A549 (cell line): Measurements from ENCODE around the gene TARDBP. TPM values are rescaled to one million over a fixed set of nuclear protein-coding genes. Genes with fewer than 3 reads are reported as not detected.

Experiments
- ATAC-seq, 2 experiments: fragments of 200-7000 bp in 1 of 2; fragments of >200 bp in 1 of 2; cut with Nextera tagmentation in 1 of 2; cut with Tn5 transposase in 1 of 2; 3 replicates each; pipeline versions ENCODE4 v1.8.0 to v1.9.1; 2018 to 2020; ENCODE audit warnings: mild to moderate bottlenecking in 1 of 2, moderate library complexity in 1 of 2
- CTCF ChIA-PET: fragments of 300-600 bp; sonication (Branson Sonifier 250); formaldehyde crosslinking; extraction: SDS; loops from one replicate; lab custom pipeline; 2021; ENCODE audit warnings: antibody characterized with exemption, inconsistent platforms; lab: Yijun Ruan, JAX
- POLR2A ChIA-PET: fragments of 350-600 bp; formaldehyde crosslinking; extraction: SDS; loops from one replicate; lab custom pipeline; 2021; ENCODE audit warnings: antibody characterized with exemption, inconsistent platforms; lab: Yijun Ruan, JAX
- DNase-seq, 2 experiments: peaks; one replicate each; pipeline versions ENCODE4 v3.0.0 to v3.0.0-alpha.2; 2011 to 2016; ENCODE audit warnings: low read depth in 1 of 2, low spot score in 1 of 2
- FAIRE-seq: peaks from 2 replicates; lab custom pipeline; 2011; peaks lifted over from hg19 to GRCh38; lab: Jason Lieb, UNC
- H3K27ac ChIP-seq, 2 experiments: fragments of >200 bp; sonication (Bioruptor Twin); formaldehyde crosslinking; 3 replicates each; pipeline ENCODE4 v1.5.1; 2016 to 2017
- H3K4me1 ChIP-seq: fragments of >200 bp; sonication (Bioruptor Twin); formaldehyde crosslinking; 3 replicates; pipeline ENCODE4 v1.6.1; 2016
- H3K4me2 ChIP-seq: fragments of >200 bp; sonication (Bioruptor Twin); formaldehyde crosslinking; 3 replicates; pipeline ENCODE4 v1.6.1; 2016
- H3K4me3 ChIP-seq: fragments of >200 bp; sonication (Bioruptor Twin); formaldehyde crosslinking; 3 replicates; pipeline ENCODE4 v1.5.1; 2016
- H3K9me3 ChIP-seq: fragments of >200 bp; sonication (Bioruptor Twin); formaldehyde crosslinking; 3 replicates; pipeline ENCODE4 v1.6.1; 2016
- CBX2 ChIP-seq: fragments of 200-600 bp; sonication (generic); IDR thresholded peaks from 2 replicates; pipeline ENCODE4 v1.6.1; 2016; ENCODE audit warnings: low read depth, mild to moderate bottlenecking, borderline replicate concordance
- CHD2 ChIP-seq: fragments of 150-350 bp; IDR thresholded peaks from 2 replicates; pipeline ENCODE4 v1.6.1; 2014; ENCODE audit warnings: low read length; ENCODE audit not compliant: partially characterized antibody
- ESRRA ChIP-seq: fragments of 150-350 bp; IDR thresholded peaks from 2 replicates; pipeline ENCODE4 v1.6.1; 2014; ENCODE audit warnings: mild to moderate bottlenecking, low read length, borderline replicate concordance
- FOSB ChIP-seq: fragments of 250-450 bp; sonication (Bioruptor Pico); IDR thresholded peaks from 2 replicates; pipeline ENCODE4 v1.5.0; 2020; ENCODE audit warnings: mild to moderate bottlenecking, moderate library complexity
- FOSL2 ChIP-seq, 2 experiments: fragments of 450-650 bp in 1 of 2; fragments of >200 bp in 1 of 2; sonication (Bioruptor Twin) in 1 of 2; formaldehyde crosslinking; IDR thresholded peaks; 2 replicates each; pipeline versions ENCODE4 v1.5.0 to v1.6.1; 2016 to 2020; ENCODE audit warnings: mild to moderate bottlenecking in 1 of 2, moderate library complexity in 1 of 2
- HDAC2 ChIP-seq: fragments of 200-600 bp; sonication (generic); IDR thresholded peaks from 2 replicates; pipeline ENCODE4 v1.6.1; 2016
- HEYL ChIP-seq: fragments of 250-450 bp; sonication (Bioruptor Pico); IDR thresholded peaks from 2 replicates; pipeline ENCODE4 v1.8.0; 2021; ENCODE audit warnings: mild to moderate bottlenecking, moderate library complexity
- HOXB13 ChIP-seq: fragments of 250-450 bp; sonication (Bioruptor Pico); IDR thresholded peaks from 2 replicates; pipeline ENCODE4 v1.5.0; 2020; ENCODE audit warnings: low read depth, mild to moderate bottlenecking, moderate library complexity
- JUN ChIP-seq, 2 experiments: fragments of >200 bp; sonication (Bioruptor Twin); formaldehyde crosslinking; IDR thresholded peaks; 2 replicates in 1 of 2; 3 replicates in 1 of 2; pipeline ENCODE4 v1.6.1; 2016 to 2017
- MAFK ChIP-seq: fragments of 450-650 bp; IDR thresholded peaks from 2 replicates; pipeline ENCODE4 v1.6.1; 2014; ENCODE audit not compliant: partially characterized antibody
- NPAS2 ChIP-seq: fragments of 250-450 bp; sonication (Bioruptor Pico); IDR thresholded peaks from 2 replicates; pipeline ENCODE4 v1.8.0; 2022; ENCODE audit warnings: mild to moderate bottlenecking, moderate library complexity, borderline replicate concordance
- POLR2A ChIP-seq: IDR thresholded peaks from 2 replicates; pipeline ENCODE4 v1.6.1; 2012; ENCODE audit warnings: mild to moderate bottlenecking, low read length
- RAD21 ChIP-seq, 2 experiments: fragments of >200 bp in 1 of 2; sonication (Bioruptor Twin) in 1 of 2; formaldehyde crosslinking in 1 of 2; IDR thresholded peaks in 1 of 2; conservative IDR thresholded peaks in 1 of 2; 2 replicates in 1 of 2; 3 replicates in 1 of 2; pipeline ENCODE4 v1.6.1; 2012 to 2018; ENCODE audit warnings: inconsistent platforms in 1 of 2
- RNF2 ChIP-seq: fragments of 200-600 bp; sonication (generic); IDR thresholded peaks from 2 replicates; pipeline ENCODE4 v1.6.1; 2016; ENCODE audit warnings: low read depth, mild to moderate bottlenecking, antibody characterized with exemption, moderate library complexity, borderline replicate concordance
- SMC3 ChIP-seq: fragments of >200 bp; sonication (Bioruptor Twin); formaldehyde crosslinking; IDR thresholded peaks from 3 replicates; pipeline ENCODE4 v1.6.1; 2018; ENCODE audit warnings: inconsistent platforms
- TFCP2L1 ChIP-seq: fragments of 250-450 bp; sonication (Bioruptor Pico); IDR thresholded peaks from 2 replicates; pipeline ENCODE4 v1.5.0; 2021; ENCODE audit warnings: mild to moderate bottlenecking
- TP53 ChIP-seq: fragments of 250-450 bp; sonication (Bioruptor Pico); IDR thresholded peaks from 2 replicates; pipeline ENCODE4 v1.5.0; 2021; ENCODE audit warnings: mild to moderate bottlenecking, moderate library complexity
- WGBS: methylation state at CpG from one replicate; pipeline ENCODE4 v1.1.6; 2017; ENCODE audit errors: missing lambda C conversion rate; 5-methylcytosine and 5-hydroxymethylcytosine counted together
- polyA plus RNA-seq, 4 experiments: library from polyadenylated mRNA; depleted of rRNA in 3 of 4; stranded (reverse); fragments of >200 nt; fragmentation: RNase III in 1 of 4; extraction: RNeasy Plus Mini Kit Qiagen cat#74134 plus additional on column Dnase treatment in 1 of 4; gene quantifications; 2 replicates in 3 of 4; 3 replicates in 1 of 4; pipeline ENCODE4 v1.2.3, GENCODE V29; 2011 to 2017
- TF ChIP-seq, protein P1 (sequence below): fragments of >200 bp; sonication (Bioruptor Twin); formaldehyde crosslinking; IDR thresholded peaks from 3 replicates; pipeline ENCODE4 v1.5.1; 2016
- TF ChIP-seq, protein P2 (sequence below): fragments of 200-600 bp; sonication (generic); IDR thresholded peaks from 2 replicates; pipeline ENCODE4 v1.6.1; 2016; ENCODE audit warnings: antibody characterized with exemption, mild to moderate bottlenecking, moderate library complexity

Gene TARDBP
- polyA plus RNA-seq, 2 of the 4 experiments (the other 2 are of a cell fraction): 264 to 299 TPM

DNA sequence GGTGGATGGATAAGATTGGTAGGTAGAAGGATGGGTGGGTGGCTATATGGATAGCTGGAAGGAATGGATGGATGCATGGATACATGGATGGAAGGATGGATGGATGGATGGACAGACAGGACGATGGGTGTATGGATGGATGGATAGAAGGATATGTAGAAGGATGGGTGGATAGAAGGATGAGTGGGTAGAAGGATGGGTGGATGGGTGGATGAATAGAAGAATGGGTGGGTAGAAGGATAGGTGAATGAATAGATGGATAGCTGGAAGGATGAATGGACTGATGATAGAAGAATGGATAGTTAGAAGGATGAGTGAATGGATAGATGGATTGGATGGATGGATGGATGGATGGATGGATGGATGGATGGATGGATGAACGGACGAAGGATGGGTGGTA lies 29.6 kb downstream of the TARDBP start:
- ATAC-seq (no peak), FAIRE-seq (no peak), DNase-seq (no peak)
- CTCF ChIA-PET: no interaction called here
- no peaks in the 10 kb centered on the region for H3K4me1 ChIP-seq
- no peak overlapping the region for H3K4me3 ChIP-seq
- POLR2A ChIA-PET: no interaction called here
- H3K9me3 ChIP-seq: no peaks in the 10 kb centered on the region
- WGBS: 49% methylated on average over 3 of the region's 3 CpGs
- TF ChIP-seq RAD21 (conservative IDR thresholded peaks at IDR 0.05 in 1 of 2, IDR thresholded peaks at IDR 0.05 in 1 of 2) (no peak), HOXB13 (CRISPR knock-in tag) (no peak), CBX2 (no peak), FOSB (CRISPR knock-in tag) (no peak), MAFK (no peak), TFCP2L1 (no peak)
- TF ChIP-seq, protein P1, sequence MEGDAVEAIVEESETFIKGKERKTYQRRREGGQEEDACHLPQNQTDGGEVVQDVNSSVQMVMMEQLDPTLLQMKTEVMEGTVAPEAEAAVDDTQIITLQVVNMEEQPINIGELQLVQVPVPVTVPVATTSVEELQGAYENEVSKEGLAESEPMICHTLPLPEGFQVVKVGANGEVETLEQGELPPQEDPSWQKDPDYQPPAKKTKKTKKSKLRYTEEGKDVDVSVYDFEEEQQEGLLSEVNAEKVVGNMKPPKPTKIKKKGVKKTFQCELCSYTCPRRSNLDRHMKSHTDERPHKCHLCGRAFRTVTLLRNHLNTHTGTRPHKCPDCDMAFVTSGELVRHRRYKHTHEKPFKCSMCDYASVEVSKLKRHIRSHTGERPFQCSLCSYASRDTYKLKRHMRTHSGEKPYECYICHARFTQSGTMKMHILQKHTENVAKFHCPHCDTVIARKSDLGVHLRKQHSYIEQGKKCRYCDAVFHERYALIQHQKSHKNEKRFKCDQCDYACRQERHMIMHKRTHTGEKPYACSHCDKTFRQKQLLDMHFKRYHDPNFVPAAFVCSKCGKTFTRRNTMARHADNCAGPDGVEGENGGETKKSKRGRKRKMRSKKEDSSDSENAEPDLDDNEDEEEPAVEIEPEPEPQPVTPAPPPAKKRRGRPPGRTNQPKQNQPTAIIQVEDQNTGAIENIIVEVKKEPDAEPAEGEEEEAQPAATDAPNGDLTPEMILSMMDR: no peak
- no peak overlapping the region for H3K4me2 ChIP-seq
- H3K27ac ChIP-seq: no peak overlapping the region

DNA sequence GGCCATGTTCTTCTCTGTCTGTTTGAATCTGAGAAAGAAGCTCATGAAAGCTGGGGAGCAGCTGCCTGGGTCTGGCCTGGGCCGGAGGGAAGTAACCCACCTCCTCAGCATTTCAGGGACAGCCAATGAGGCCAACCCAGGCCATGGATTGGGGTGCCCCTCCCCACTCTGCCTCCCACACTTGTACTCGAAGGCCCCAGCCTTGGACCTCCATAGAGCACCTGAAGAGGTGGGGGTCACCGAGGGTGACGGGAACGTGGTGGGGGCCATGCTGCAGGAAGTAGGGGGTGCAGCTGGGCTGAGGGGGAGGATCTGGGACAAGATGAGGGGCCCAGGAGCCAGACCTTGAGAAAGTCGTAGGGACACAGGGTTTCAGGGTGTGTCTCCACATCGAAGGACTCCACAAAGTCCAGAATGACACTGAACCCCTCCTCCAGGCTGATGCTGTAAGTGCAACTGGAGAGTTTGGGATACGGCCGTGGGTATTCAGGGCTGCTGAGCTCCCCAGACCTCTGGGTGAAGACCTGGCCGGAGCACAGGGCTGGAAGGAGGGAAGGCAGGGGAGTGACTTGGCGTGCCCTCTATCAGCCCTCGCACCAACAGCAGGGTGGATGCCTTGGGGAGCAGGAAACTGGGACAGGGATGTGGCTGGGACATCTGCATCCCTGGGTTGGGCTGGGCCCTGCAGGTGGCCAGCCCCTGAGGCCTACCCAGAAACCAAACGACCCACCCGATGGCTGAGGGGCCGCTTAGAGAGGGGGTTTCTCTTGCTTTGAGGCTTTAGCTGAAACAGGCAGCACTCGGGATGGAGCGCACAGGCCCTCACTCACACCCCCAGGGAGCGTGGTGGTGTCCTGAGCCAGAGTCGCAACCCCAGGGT lies 30.8 kb downstream of the TARDBP start:
- TF ChIP-seq TP53 (CRISPR knock-in tag): no peak
- TF ChIP-seq, protein P2, sequence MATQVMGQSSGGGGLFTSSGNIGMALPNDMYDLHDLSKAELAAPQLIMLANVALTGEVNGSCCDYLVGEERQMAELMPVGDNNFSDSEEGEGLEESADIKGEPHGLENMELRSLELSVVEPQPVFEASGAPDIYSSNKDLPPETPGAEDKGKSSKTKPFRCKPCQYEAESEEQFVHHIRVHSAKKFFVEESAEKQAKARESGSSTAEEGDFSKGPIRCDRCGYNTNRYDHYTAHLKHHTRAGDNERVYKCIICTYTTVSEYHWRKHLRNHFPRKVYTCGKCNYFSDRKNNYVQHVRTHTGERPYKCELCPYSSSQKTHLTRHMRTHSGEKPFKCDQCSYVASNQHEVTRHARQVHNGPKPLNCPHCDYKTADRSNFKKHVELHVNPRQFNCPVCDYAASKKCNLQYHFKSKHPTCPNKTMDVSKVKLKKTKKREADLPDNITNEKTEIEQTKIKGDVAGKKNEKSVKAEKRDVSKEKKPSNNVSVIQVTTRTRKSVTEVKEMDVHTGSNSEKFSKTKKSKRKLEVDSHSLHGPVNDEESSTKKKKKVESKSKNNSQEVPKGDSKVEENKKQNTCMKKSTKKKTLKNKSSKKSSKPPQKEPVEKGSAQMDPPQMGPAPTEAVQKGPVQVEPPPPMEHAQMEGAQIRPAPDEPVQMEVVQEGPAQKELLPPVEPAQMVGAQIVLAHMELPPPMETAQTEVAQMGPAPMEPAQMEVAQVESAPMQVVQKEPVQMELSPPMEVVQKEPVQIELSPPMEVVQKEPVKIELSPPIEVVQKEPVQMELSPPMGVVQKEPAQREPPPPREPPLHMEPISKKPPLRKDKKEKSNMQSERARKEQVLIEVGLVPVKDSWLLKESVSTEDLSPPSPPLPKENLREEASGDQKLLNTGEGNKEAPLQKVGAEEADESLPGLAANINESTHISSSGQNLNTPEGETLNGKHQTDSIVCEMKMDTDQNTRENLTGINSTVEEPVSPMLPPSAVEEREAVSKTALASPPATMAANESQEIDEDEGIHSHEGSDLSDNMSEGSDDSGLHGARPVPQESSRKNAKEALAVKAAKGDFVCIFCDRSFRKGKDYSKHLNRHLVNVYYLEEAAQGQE: no peak
- H3K4me1 ChIP-seq: no peaks in the 10 kb centered on the region
- H3K4me3 ChIP-seq: no peak overlapping the region
- CTCF ChIA-PET: interaction anchor here (1.6 kb wide), 1 partner anchor 602 kb away, joined by 4 read pairs; no protein-coding TSS in a partner anchor
- no peak for DNase-seq
- no peaks in the 10 kb centered on the region for H3K9me3 ChIP-seq
- POLR2A ChIA-PET: no interaction called here
- peak; percentile 15 to 21; a peak in 3 of 6 replicates for ATAC-seq
- no peak for FAIRE-seq
- H3K27ac ChIP-seq: no peak overlapping the region
- H3K4me2 ChIP-seq: no peak overlapping the region
- 60% methylated on average over 7 of the region's 19 CpGs for WGBS

DNA sequence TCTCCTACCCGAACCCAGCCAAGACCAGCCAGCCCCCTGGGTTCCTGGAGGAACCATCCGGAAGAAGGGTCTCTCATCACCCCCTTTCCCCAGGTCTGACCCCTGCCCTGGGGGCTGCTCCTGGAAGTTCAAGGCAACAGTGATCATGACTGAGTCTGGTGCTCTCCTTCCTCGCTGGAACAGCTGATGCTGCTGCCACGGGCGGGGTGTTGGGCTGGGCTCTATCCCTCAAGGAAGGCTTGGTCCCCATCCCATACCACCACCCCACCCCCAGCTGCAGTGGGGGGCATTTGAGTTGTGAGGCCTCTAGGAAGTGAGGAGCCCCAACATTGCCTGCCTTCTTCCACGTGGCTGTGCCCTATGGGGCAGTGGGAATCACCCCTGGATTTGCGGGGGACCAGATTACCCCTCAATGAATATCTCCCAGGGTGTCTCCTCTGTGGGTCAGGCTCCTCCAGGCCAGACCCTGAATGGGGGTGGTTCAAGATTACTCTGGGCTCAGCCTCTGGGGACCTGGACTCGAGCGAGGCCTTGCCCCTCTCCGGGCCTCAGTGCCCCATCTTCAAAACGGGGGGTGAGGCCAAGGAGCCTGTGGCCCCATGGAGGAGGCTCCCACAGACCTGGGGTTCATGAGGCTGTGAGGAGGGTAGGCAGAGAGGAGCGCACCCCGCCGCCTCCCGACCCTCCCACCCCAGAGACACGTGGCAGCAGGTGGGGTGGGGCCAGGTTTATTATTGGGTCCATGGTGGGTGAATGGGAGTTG lies 31.8 kb downstream of the TARDBP start:
- TF ChIP-seq MAFK: no peak
- TF ChIP-seq ESRRA: no peak
- TF ChIP-seq NPAS2: no peak
- TF ChIP-seq, protein P1: no peak
- no peak for TF ChIP-seq HOXB13 (CRISPR knock-in tag)
- no peak for TF ChIP-seq RNF2
- TF ChIP-seq CHD2: no peak
- TF ChIP-seq FOSL2 (IDR thresholded peaks at IDR 0.05): no peak
- no peak for TF ChIP-seq FOSL2 (CRISPR knock-in tag; IDR thresholded peaks at IDR 0.05)
- TF ChIP-seq CBX2: no peak
- no peak for TF ChIP-seq POLR2A
- TF ChIP-seq SMC3: no peak
- no peak for TF ChIP-seq JUN (IDR thresholded peaks at IDR 0.05)
- TF ChIP-seq HDAC2: no peak
- TF ChIP-seq HEYL (CRISPR knock-in tag): no peak
- no peak for TF ChIP-seq RAD21 (conservative IDR thresholded peaks at IDR 0.05 in 1 of 2, IDR thresholded peaks at IDR 0.05 in 1 of 2)
- Histone ChIP-seq H3K27ac (no peak overlapping the region), H3K9me3 (no peaks in the 10 kb centered on the region), H3K4me1 (no peaks in the 10 kb centered on the region), H3K4me3 (no peak overlapping the region), H3K4me2 (no peak overlapping the region)
- DNase-seq (no peak), FAIRE-seq (no peak), ATAC-seq (no peak)
- CTCF ChIA-PET: interaction anchor here (1.6 kb wide), 1 partner anchor 601 kb away, joined by 4 read pairs; no protein-coding TSS in a partner anchor
- POLR2A ChIA-PET: no interaction called here
- WGBS: 47% methylated on average over 5 of the region's 16 CpGs
